HCT116 (cell line): ENCODE data around the gene ZBTB33.

Experiments used
- EZH2phosphoT487 ChIP-seq: fragments of 200-600 bp; IDR thresholded peaks from 2 replicates; pipeline ENCODE4 v1.6.1; 2018; ENCODE audit warnings: antibody characterized with exemption, borderline replicate concordance
- POLR2AphosphoS5 ChIP-seq: IDR thresholded peaks from 2 replicates; pipeline ENCODE4 v1.6.1; 2011; ENCODE audit warnings: mild to moderate bottlenecking, low read depth, low read length, moderate library complexity
- SIN3A ChIP-seq: IDR thresholded peaks from 2 replicates; pipeline ENCODE4 v1.6.1; 2012; ENCODE audit warnings: low read depth

DNA sequence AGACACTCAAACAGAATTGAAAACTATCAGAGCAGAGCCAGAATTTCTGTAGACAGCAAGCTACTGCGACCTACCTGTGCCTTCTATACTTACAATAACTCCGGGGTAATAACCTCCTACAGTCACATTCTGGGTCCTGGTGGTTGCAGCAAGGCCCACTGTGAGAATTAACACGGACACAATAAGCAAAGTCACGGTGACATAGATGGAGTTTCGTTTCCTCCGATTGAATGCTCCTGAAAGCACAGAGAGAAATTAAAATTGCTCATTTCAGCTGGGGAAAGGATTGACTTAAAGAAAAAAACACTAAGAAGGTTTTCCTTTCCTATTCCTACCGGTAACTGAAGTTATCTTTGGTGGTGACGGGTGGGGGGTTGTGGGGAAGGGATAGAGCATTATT, 53.6 kb downstream of the ZBTB33 start:
- TF ChIP-seq EZH2phosphoT487 (no peak), POLR2AphosphoS5 (no peak), SIN3A (no peak)
